HG02798 (cell line): ENCODE results near the gene AMH.
"Not testable (repeated sequence)": the region's sequence is repeated elsewhere in the genome, so short reads cannot be mapped to it uniquely, and the experiment has no call there.

Experiments
- ATAC-seq: cut with Tn5 transposase; IDR thresholded peaks from one replicate; pipeline ENCODE4 v1.9.1; 2021; ENCODE audit warnings: mild to moderate bottlenecking; ENCODE audit not compliant: unreplicated experiment, poor library complexity

The AMH gene

GRCh38 chr19:2249010-2249866 is at the start of gene AMH:
Gene AMH (plus strand): TSS chr19:2249323. CDS start chr19:2249333, 10 bp downstream.
- no peak for ATAC-seq

- no peak for ATAC-seq
These were observed 49.1 kb upstream of the AMH start for GRCh38 chr19:2199861-2200623.

- not testable (repeated sequence) for ATAC-seq
These were observed 48.4 kb upstream of the AMH start for GRCh38 chr19:2200624-2201294.

GRCh38 chr19:2201473-2202148 is 47.5 kb upstream of the AMH start:
- no peak for ATAC-seq

- ATAC-seq = no peak
These were observed 46.8 kb upstream of the AMH start for GRCh38 chr19:2202366-2202765.

- ATAC-seq = no peak
These were observed 42.1 kb upstream of the AMH start for GRCh38 chr19:2207008-2207407.

GRCh38 chr19:2207991-2208860 is 40.9 kb upstream of the AMH start:
- no peak for ATAC-seq

- no peak for ATAC-seq
These were observed 40.1 kb upstream of the AMH start for GRCh38 chr19:2208975-2209374.

GRCh38 chr19:2209408-2209807 is 39.7 kb upstream of the AMH start:
- ATAC-seq = no peak

GRCh38 chr19:2210206-2210605 is 38.9 kb upstream of the AMH start:
- no peak for ATAC-seq

GRCh38 chr19:2210987-2211740 is 38.0 kb upstream of the AMH start:
- ATAC-seq = no peak

- no peak for ATAC-seq
These were observed 36.0 kb upstream of the AMH start for GRCh38 chr19:2212861-2213711.

GRCh38 chr19:2213799-2214198 is 35.3 kb upstream of the AMH start:
- no peak for ATAC-seq

- no peak for ATAC-seq
These were observed 34.9 kb upstream of the AMH start for GRCh38 chr19:2214251-2214650.

- peak; percentile 66 for ATAC-seq
These were observed 33.8 kb upstream of the AMH start for GRCh38 chr19:2215281-2215751.

- ATAC-seq = no peak
These were observed 32.5 kb upstream of the AMH start for GRCh38 chr19:2216361-2217225.

GRCh38 chr19:2217591-2217990 is 31.5 kb upstream of the AMH start:
- no peak for ATAC-seq
